Activated CD8-positive, alpha-beta memory T cell treated with anti-CD3 and anti-CD28 coated beads, Interleukin-2, amount 10 ng/mL, durations not matched to agents 7 days and 5 days (primary cell): ENCODE measurements around the gene ARMS2. TPM values are rescaled to one million over a fixed set of nuclear protein-coding genes. Genes with fewer than 3 reads are reported as not detected.

Experiments
- ATAC-seq: fragments of 150-1000 bp; cut with Tn5 transposase; one replicate; pipeline ENCODE4 v1.10.0; 2021; ENCODE audit warnings: moderate library complexity
- CTCF ChIA-PET: fragments of 350-600 bp; sonication (Branson Sonifier 250); formaldehyde crosslinking; loops from one replicate; lab custom pipeline; 2021; ENCODE audit warnings: antibody characterized with exemption; lab: Charles Lee
- DNase-seq: peaks from one replicate; pipeline ENCODE4 v3.0.0-alpha.2; 2020
- H3K27ac Mint-ChIP-seq: one replicate; pipeline ENCODE4 v1.8.0; 2021; ENCODE audit warnings: mild to moderate bottlenecking, mixed read lengths
- H3K27me3 Mint-ChIP-seq: one replicate; pipeline ENCODE4 v1.8.0; 2021; ENCODE audit warnings: mixed read lengths
- H3K36me3 Mint-ChIP-seq: one replicate; pipeline ENCODE4 v1.8.0; 2021; ENCODE audit warnings: mild to moderate bottlenecking, mixed read lengths
- H3K4me1 Mint-ChIP-seq: one replicate; pipeline ENCODE4 v1.8.0; 2021; ENCODE audit warnings: mixed read lengths
- H3K4me3 Mint-ChIP-seq: one replicate; pipeline ENCODE4 v1.8.0; 2021; ENCODE audit warnings: mild to moderate bottlenecking, moderate library complexity, mixed read lengths
- H3K9me3 Mint-ChIP-seq: one replicate; pipeline ENCODE4 v1.8.0; 2022; ENCODE audit warnings: low read depth, mixed read lengths
- total RNA-seq, 2 experiments: library from RNA; stranded (reverse); gene quantifications; one replicate each; pipeline ENCODE4 v1.2.3, GENCODE V29; 2021

ARMS2 gene
- total RNA-seq, 2 experiments from 2014 or later, result not detected

DNA sequence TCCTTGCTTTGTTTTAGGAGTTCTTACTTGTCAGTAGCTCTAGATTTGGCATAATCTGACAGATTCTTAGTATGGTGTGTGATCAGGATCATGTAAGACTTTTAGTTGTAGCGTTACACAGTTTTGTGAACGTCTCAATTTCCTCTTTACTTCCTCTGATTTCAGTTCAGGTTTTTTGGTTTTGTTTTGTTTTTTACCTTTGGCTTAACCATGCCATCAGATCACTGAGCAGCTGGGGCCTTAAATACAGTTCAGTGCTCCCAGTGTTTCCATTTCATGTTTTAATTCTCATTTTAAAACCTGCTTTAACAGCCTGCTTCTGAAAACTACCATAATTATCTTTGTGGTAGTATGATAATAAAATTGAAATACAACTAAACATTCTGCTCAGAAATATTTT is 27.2 kb upstream of the ARMS2 start:
- H3K4me1 Mint-ChIP-seq, result peaks cover 8% of the 10 kb centered on the region
- peaks cover 2% of the 10 kb centered on the region for H3K36me3 Mint-ChIP-seq
- H3K9me3 Mint-ChIP-seq, result no peaks in the 10 kb centered on the region
- no peak overlapping the region for H3K27ac Mint-ChIP-seq
- DNase-seq, result no peak
- H3K27me3 Mint-ChIP-seq, result no peaks in the 10 kb centered on the region
- ATAC-seq, result no peak
- no peak overlapping the region for H3K4me3 Mint-ChIP-seq
- CTCF ChIA-PET, result no interaction called here

DNA sequence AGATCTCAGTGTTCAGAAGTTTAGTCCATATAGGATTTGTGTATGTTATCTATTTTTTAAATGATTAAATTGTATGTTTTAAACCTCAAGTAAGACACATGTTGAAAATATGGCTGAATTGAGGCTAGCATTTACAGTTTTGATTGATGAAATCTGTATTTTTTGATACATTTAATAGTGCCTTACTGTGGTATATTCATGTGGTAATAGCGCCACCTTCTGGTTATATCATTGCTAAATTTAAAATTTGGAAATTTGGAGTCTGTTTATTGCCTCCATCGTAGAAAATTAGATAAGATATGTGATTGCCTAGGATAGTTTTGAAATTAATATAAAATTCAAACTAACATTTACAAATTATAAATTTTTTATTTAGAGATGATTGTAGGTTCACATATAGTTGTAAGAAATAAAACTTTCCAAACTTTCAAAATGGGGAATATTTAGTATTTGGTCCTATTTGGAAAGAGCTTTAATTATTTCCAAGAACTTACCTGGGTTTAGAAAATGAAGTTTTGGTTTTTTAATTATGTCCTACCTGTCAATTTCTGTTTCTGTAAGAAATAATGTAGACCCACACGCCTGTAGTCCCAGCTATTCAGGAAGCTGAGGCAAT is 19.1 kb upstream of the ARMS2 start:
- peaks cover 2% of the 10 kb centered on the region for H3K27me3 Mint-ChIP-seq
- ATAC-seq (no peak), DNase-seq (no peak)
- no peak overlapping the region for H3K27ac Mint-ChIP-seq
- H3K36me3 Mint-ChIP-seq, result no peaks in the 10 kb centered on the region
- CTCF ChIA-PET, result interaction anchor here (0.6 to 6.2 kb wide), 18 partner anchors 15 to 542 kb away, joined by 3 to 68 read pairs (median 6); partner anchors contain the start of genes BTBD16 and PLEKHA1
- no peak overlapping the region for H3K4me3 Mint-ChIP-seq
- H3K9me3 Mint-ChIP-seq, result no peaks in the 10 kb centered on the region
- no peaks in the 10 kb centered on the region for H3K4me1 Mint-ChIP-seq

DNA sequence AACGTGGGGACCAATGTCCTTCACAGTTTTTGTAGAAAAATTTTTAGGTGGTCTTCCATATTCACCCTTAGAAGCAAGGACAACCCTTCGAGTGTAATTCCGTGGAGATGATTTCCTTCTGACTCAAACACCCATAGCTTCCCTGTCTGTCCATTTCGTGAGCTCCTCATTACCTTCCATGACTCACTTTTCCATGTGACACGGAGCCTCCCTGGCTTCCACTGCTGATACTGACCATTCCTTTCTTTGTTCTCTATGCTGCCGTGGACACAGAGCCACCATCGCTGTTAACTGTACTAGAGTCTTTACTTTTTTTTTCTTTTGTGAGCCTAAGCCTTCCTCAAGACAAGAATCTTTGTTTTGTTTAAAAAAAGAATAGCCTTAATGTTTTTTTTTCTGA is 12.5 kb upstream of the ARMS2 start:
- ATAC-seq, result no peak
- Mint-ChIP-seq H3K4me3 (no peak overlapping the region), H3K4me1 (no peaks in the 10 kb centered on the region), H3K27ac (no peak overlapping the region), H3K9me3 (no peaks in the 10 kb centered on the region), H3K36me3 (no peaks in the 10 kb centered on the region), H3K27me3 (peaks cover 10% of the 10 kb centered on the region)
- DNase-seq, result no peak
- CTCF ChIA-PET, result no interaction called here

DNA sequence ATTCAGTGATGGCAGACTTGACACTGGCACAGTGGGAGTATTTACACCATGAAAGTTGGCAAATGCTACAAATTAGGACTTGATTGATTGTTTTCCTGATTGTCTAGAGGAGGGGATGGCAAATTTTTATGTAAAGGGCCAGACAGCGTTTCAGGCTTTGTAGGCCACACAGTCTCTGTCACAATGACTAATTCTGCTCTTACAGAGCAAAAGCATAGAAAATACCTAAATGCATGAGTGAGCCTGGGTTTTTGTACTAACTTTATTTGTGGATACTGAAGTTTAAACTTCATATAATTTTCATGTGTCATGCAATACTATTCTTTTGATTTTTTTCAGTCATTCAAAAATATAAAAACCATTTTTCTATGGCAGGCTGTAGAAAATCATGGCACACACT is 9.0 kb upstream of the ARMS2 start:
- H3K27me3 Mint-ChIP-seq, result peaks cover 19% of the 10 kb centered on the region
- ATAC-seq (no peak), DNase-seq (no peak)
- no peak overlapping the region for H3K27ac Mint-ChIP-seq
- CTCF ChIA-PET, result no interaction called here
- H3K36me3 Mint-ChIP-seq, result no peaks in the 10 kb centered on the region
- no peaks in the 10 kb centered on the region for H3K9me3 Mint-ChIP-seq
- no peak overlapping the region for H3K4me3 Mint-ChIP-seq
- no peaks in the 10 kb centered on the region for H3K4me1 Mint-ChIP-seq

DNA sequence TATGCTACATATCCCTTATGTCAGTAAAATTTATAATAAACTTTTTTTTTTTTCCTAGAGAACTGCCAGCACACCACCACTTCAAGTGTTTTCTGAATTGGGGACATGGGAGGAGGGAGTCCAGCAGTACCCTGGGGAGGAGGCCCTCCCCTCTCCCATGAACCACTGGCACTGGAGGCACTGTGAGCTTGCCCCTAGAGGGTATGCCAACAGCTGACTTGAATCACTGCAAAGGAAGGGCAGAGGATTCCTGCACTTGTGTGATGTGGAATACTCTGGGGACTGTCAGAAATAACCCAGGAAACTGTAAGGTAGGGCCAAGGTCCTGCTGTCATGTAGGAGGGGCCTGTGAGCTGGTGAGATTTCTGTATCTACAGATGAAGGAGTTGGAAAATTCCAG is 8.5 kb upstream of the ARMS2 start:
- Mint-ChIP-seq H3K9me3 (no peaks in the 10 kb centered on the region), H3K4me3 (no peak overlapping the region), H3K4me1 (no peaks in the 10 kb centered on the region), H3K27ac (no peak overlapping the region), H3K36me3 (no peaks in the 10 kb centered on the region), H3K27me3 (peaks cover 20% of the 10 kb centered on the region)
- no peak for ATAC-seq
- DNase-seq, result no peak
- CTCF ChIA-PET, result no interaction called here

- ATAC-seq (peak; percentile 30), DNase-seq (no peak)
- no peak overlapping the region for H3K4me3 Mint-ChIP-seq
- H3K36me3 Mint-ChIP-seq, result no peaks in the 10 kb centered on the region
- CTCF ChIA-PET, result no interaction called here
- H3K9me3 Mint-ChIP-seq, result no peaks in the 10 kb centered on the region
- H3K27ac Mint-ChIP-seq, result no peak overlapping the region
- no peaks in the 10 kb centered on the region for H3K4me1 Mint-ChIP-seq
- H3K27me3 Mint-ChIP-seq, result peaks cover 25% of the 10 kb centered on the region
Observed at GRCh38 chr10:122446668-122447423, 7.6 kb upstream of the ARMS2 start.

DNA sequence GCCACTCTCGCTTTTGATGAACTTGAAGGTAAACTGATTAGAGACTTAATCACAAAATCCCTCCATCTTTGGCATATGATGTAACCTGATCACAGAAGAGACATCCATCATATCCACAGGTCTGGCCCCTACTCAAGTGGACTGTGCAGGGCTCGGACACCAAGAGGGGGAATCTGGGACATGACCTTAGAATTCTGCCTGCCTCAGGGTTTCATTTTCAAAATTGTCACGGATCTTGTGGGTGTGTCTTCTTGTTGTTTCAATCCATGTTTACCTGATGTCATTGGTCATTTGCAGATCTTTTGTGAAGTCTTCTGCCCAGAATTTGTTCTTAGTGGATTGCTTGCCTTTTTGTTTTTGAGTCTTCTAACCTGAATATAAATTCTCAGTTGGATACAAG is 5.9 kb upstream of the ARMS2 start:
- ATAC-seq, result no peak
- no peaks in the 10 kb centered on the region for H3K9me3 Mint-ChIP-seq
- peaks cover 25% of the 10 kb centered on the region for H3K27me3 Mint-ChIP-seq
- no peak overlapping the region for H3K27ac Mint-ChIP-seq
- no peak overlapping the region for H3K4me3 Mint-ChIP-seq
- DNase-seq, result no peak
- CTCF ChIA-PET, result no interaction called here
- H3K4me1 Mint-ChIP-seq, result no peaks in the 10 kb centered on the region
- no peaks in the 10 kb centered on the region for H3K36me3 Mint-ChIP-seq

GRCh38 chr10:122449153-122449552 is 5.3 kb upstream of the ARMS2 start:
- CTCF ChIA-PET, result interaction anchor here (1.2 kb wide), 1 partner anchor 13 kb away, joined by 4 read pairs; no protein-coding TSS in a partner anchor
- no peak overlapping the region for H3K4me3 Mint-ChIP-seq
- no peak for ATAC-seq
- no peaks in the 10 kb centered on the region for H3K4me1 Mint-ChIP-seq
- no peaks in the 10 kb centered on the region for H3K9me3 Mint-ChIP-seq
- H3K27me3 Mint-ChIP-seq, result peaks cover 27% of the 10 kb centered on the region
- H3K36me3 Mint-ChIP-seq, result no peaks in the 10 kb centered on the region
- H3K27ac Mint-ChIP-seq, result no peak overlapping the region
- no peak for DNase-seq

DNA sequence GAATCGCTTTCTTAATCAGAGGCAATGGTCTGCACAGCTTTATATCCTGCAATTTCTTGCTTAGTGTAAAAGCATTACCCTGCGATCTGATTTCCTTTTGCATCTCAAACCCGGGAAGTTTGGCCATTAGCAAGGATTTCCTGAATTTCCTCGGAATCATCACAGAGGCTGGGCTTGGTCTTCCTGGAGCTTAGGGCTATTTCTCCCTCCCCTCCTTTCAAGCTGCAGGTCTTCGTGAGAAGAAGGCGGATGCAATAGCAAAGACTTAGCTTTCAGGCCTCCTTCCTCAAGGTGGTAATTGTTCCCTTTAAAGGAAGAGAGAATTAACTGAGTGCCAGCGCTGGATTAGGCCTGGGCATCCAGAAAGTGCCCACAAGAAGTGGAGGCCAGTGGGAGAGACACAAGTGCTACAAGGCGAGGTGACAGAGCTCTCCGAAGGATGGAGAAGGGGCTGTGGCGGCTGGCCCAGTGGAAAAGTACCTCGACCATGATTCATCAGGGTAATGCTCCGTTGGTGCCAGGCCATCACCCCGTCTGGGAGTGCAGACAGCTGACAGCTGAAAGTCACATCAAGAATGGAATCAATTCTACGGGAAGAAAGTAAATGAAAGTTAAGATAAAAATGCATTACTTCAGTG is 4.0 kb upstream of the ARMS2 start:
- peaks cover 25% of the 10 kb centered on the region for H3K27me3 Mint-ChIP-seq
- no peak overlapping the region for H3K4me3 Mint-ChIP-seq
- H3K27ac Mint-ChIP-seq, result no peak overlapping the region
- CTCF ChIA-PET, result interaction anchor here (1.2 to 2.0 kb wide), 3 partner anchors 15 to 115 kb away, joined by 3 to 4 read pairs (median 4); no protein-coding TSS in a partner anchor
- no peaks in the 10 kb centered on the region for H3K4me1 Mint-ChIP-seq
- H3K9me3 Mint-ChIP-seq, result no peaks in the 10 kb centered on the region
- ATAC-seq (no peak), DNase-seq (no peak)
- H3K36me3 Mint-ChIP-seq, result no peaks in the 10 kb centered on the region

DNA sequence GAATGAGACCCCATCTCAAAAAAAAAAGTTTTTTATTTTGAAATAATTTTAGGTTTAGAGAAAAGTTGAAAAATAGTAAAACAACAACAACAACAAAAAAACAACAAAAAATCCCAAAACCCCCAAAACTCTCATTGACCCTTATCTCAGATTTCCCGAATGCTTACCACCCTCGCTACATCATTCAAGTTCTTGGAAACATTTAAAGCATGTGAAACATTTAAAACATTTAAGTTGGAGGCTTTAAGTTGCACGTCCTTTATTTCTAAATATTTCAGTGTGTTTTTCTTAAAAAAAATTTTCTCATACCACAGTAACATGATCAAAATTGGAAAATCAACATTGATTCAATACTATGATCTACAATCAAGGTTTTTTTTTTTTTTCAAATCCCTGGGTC is 382 bp upstream of the ARMS2 start:
- Mint-ChIP-seq H3K4me3 (no peak overlapping the region), H3K9me3 (no peaks in the 10 kb centered on the region), H3K27me3 (peaks cover 50% of the 10 kb centered on the region), H3K27ac (no peak overlapping the region), H3K4me1 (no peaks in the 10 kb centered on the region), H3K36me3 (no peaks in the 10 kb centered on the region)
- DNase-seq (no peak), ATAC-seq (no peak)
- CTCF ChIA-PET, result interaction anchor here (1.2 to 2.1 kb wide), 2 partner anchors 112 to 155 kb away, joined by 3 to 5 read pairs; no protein-coding TSS in a partner anchor

- DNase-seq (no peak), ATAC-seq (no peak)
- Mint-ChIP-seq H3K4me1 (peaks cover under 1% of the 10 kb centered on the region), H3K27ac (no peak overlapping the region), H3K4me3 (no peak overlapping the region), H3K9me3 (no peaks in the 10 kb centered on the region), H3K36me3 (no peaks in the 10 kb centered on the region), H3K27me3 (peaks cover 57% of the 10 kb centered on the region)
- CTCF ChIA-PET, result interaction anchor here (1.2 to 2.1 kb wide), 3 partner anchors 13 to 157 kb away, joined by 3 to 5 read pairs (median 3); no protein-coding TSS in a partner anchor
Observed at GRCh38 chr10:122455376-122456079, 1.1 kb downstream of the ARMS2 start.

DNA sequence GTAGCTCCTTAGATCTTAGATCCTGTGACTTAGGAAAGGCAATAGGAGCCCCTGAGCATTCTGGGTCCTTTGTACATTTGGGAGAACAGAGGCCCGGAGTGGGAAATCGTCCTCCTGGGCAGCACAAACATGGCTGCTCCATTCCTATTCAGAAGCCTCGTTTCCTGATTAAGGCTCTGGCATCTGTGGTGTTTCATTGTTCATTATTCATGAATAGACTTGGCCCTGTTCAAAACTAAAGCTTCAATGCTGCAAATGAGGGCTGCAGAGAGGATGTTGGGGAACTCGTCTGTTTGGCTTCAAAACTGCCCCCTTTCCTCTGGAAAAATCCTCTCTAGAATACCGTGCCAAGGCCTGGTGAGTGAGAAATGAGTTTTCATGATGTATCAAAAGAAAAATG is 3.5 kb downstream of the ARMS2 start:
- H3K4me3 Mint-ChIP-seq, result no peak overlapping the region
- no peak for ATAC-seq
- H3K36me3 Mint-ChIP-seq, result no peaks in the 10 kb centered on the region
- H3K27ac Mint-ChIP-seq, result no peak overlapping the region
- peaks cover 62% of the 10 kb centered on the region for H3K27me3 Mint-ChIP-seq
- CTCF ChIA-PET, result interaction anchor here (1.4 kb wide), 1 partner anchor 108 kb away, joined by 5 read pairs; no protein-coding TSS in a partner anchor
- H3K4me1 Mint-ChIP-seq, result peaks cover 10% of the 10 kb centered on the region
- no peak for DNase-seq
- H3K9me3 Mint-ChIP-seq, result no peaks in the 10 kb centered on the region

GRCh38 chr10:122458693-122459092 is 4.2 kb downstream of the ARMS2 start:
- Mint-ChIP-seq H3K27me3 (peaks cover 70% of the 10 kb centered on the region), H3K27ac (no peak overlapping the region), H3K36me3 (no peaks in the 10 kb centered on the region), H3K4me1 (peaks cover 13% of the 10 kb centered on the region), H3K4me3 (no peak overlapping the region), H3K9me3 (no peaks in the 10 kb centered on the region)
- DNase-seq, result no peak
- CTCF ChIA-PET, result interaction anchor here (1.4 kb wide), 1 partner anchor 107 kb away, joined by 5 read pairs; no protein-coding TSS in a partner anchor
- no peak for ATAC-seq
